Activated T-helper 2 cell treated with anti-CD3 and anti-CD28 coated beads, Interferon-gamma antibody, Interleukin-2, Interleukin-4, amounts not matched to agents 10 μg/mL and 5 μg/mL and 100 μg/mL, durations not matched to agents 14 hours and 24 hours and 36 hours (primary cell): Measurements from ENCODE around the gene EDDM13. TPM values are rescaled to one million over a fixed set of nuclear protein-coding genes. Genes with fewer than 3 reads are reported as not detected.

ENCODE experiments used
- DNase-seq: peaks from one replicate; pipeline ENCODE4 v3.0.0; 2021; ENCODE audit warnings: low spot score
- H3K27ac Mint-ChIP-seq: one replicate; pipeline ENCODE4 v1.8.0; 2021; ENCODE audit warnings: mixed read lengths
- H3K27me3 Mint-ChIP-seq: one replicate; pipeline ENCODE4 v1.8.0; 2021; ENCODE audit warnings: low read depth, mixed read lengths
- H3K36me3 Mint-ChIP-seq: one replicate; pipeline ENCODE4 v1.8.0; 2021; ENCODE audit warnings: low read depth, mixed read lengths
- H3K4me1 Mint-ChIP-seq: one replicate; pipeline ENCODE4 v1.8.0; 2021; ENCODE audit warnings: low read depth, mixed read lengths
- H3K4me3 Mint-ChIP-seq: one replicate; pipeline ENCODE4 v1.8.0; 2021; ENCODE audit warnings: low read depth, mild to moderate bottlenecking, moderate library complexity, mixed read lengths
- H3K9me3 Mint-ChIP-seq: one replicate; pipeline ENCODE4 v1.8.0; 2021; ENCODE audit warnings: mixed read lengths
- intact Hi-C: fragments of 100-400 bp; cut with micrococcal nuclease; formaldehyde crosslinking; loops from one replicate; pipeline ENCODE4 v1.15.1; 2023
- total RNA-seq: library from RNA; stranded (reverse); gene quantifications from 2 replicates; pipeline ENCODE4 v1.2.3, GENCODE V29; 2022

Gene EDDM13
- total RNA-seq, 1 donor from 2014 or later = 1.7 TPM

- no peak for DNase-seq
These were observed 74.7 kb downstream of the EDDM13 start for GRCh38 chr19:56347163-56347778.

GRCh38 chr19:56348289-56348877 lies 75.8 kb downstream of the EDDM13 start:
- Mint-ChIP-seq H3K36me3 (no peaks in the 10 kb centered on the region), H3K9me3 (peaks cover 4% of the 10 kb centered on the region), H3K4me1 (no peaks in the 10 kb centered on the region), H3K27me3 (no peaks in the 10 kb centered on the region), H3K27ac (no peak overlapping the region), H3K4me3 (no peak overlapping the region)
- DNase-seq = no peak
- intact Hi-C loops = no loop called here

More at GRCh38 chr19:56347163-56347778, 74.7 kb downstream of the EDDM13 start:
- no peak overlapping the region for H3K27ac Mint-ChIP-seq
- peaks cover 15% of the 10 kb centered on the region for H3K9me3 Mint-ChIP-seq
- intact Hi-C loops = no loop called here
- H3K4me1 Mint-ChIP-seq = no peaks in the 10 kb centered on the region
- no peaks in the 10 kb centered on the region for H3K27me3 Mint-ChIP-seq
- no peak overlapping the region for H3K4me3 Mint-ChIP-seq
- no peaks in the 10 kb centered on the region for H3K36me3 Mint-ChIP-seq

- DNase-seq = no peak
- no peaks in the 10 kb centered on the region for H3K4me1 Mint-ChIP-seq
- intact Hi-C loops = no loop called here
- H3K4me3 Mint-ChIP-seq = no peak overlapping the region
- no peaks in the 10 kb centered on the region for H3K27me3 Mint-ChIP-seq
- H3K9me3 Mint-ChIP-seq = no peaks in the 10 kb centered on the region
- no peak overlapping the region for H3K27ac Mint-ChIP-seq
- H3K36me3 Mint-ChIP-seq = no peaks in the 10 kb centered on the region
These were observed 78.0 kb downstream of the EDDM13 start for GRCh38 chr19:56350416-56351045.

- Mint-ChIP-seq H3K36me3 (no peaks in the 10 kb centered on the region), H3K27me3 (no peaks in the 10 kb centered on the region), H3K27ac (no peak overlapping the region), H3K4me3 (no peak overlapping the region), H3K4me1 (no peaks in the 10 kb centered on the region), H3K9me3 (no peaks in the 10 kb centered on the region)
- intact Hi-C loops = no loop called here
- no peak for DNase-seq
These were observed 78.7 kb downstream of the EDDM13 start for GRCh38 chr19:56351208-56351607.

GRCh38 chr19:56355517-56355916 lies 83.0 kb downstream of the EDDM13 start:
- H3K36me3 Mint-ChIP-seq = no peaks in the 10 kb centered on the region
- H3K4me1 Mint-ChIP-seq = no peaks in the 10 kb centered on the region
- no peak for DNase-seq
- no peak overlapping the region for H3K27ac Mint-ChIP-seq
- no peak overlapping the region for H3K4me3 Mint-ChIP-seq
- peaks cover 29% of the 10 kb centered on the region for H3K9me3 Mint-ChIP-seq
- H3K27me3 Mint-ChIP-seq = no peaks in the 10 kb centered on the region
- intact Hi-C loops = no loop called here

GRCh38 chr19:56356944-56357343 lies 84.4 kb downstream of the EDDM13 start:
- DNase-seq = no peak
- Mint-ChIP-seq H3K4me1 (no peaks in the 10 kb centered on the region), H3K9me3 (peaks cover 39% of the 10 kb centered on the region), H3K4me3 (no peak overlapping the region), H3K27ac (no peak overlapping the region), H3K27me3 (no peaks in the 10 kb centered on the region), H3K36me3 (no peaks in the 10 kb centered on the region)
- intact Hi-C loops = no loop called here

Other genes with a start within 250 kb of the EDDM13 start
- 35.7 and 37.8 TPM in 2 replicates for gene ZNF787, start 151.5 kb upstream of the EDDM13 start, total RNA-seq
- gene ZNF444, start 131.5 kb upstream of the EDDM13 start, total RNA-seq = 30.3 and 35.5 TPM in 2 replicates
- not detected in 2 replicates for gene GALP, start 96.7 kb upstream of the EDDM13 start, total RNA-seq
- gene ZSCAN5B, start 75.0 kb upstream of the EDDM13 start, total RNA-seq = not detected in 2 replicates
- gene ZSCAN5C, start 70.5 kb upstream of the EDDM13 start, total RNA-seq = not detected in 2 replicates
- 9.1 and 10.3 TPM in 2 replicates for gene ZSCAN5A, start 42.1 kb downstream of the EDDM13 start, total RNA-seq
- gene ZNF582, start 120.8 kb downstream of the EDDM13 start, total RNA-seq = 1.3 and 1.4 TPM in 2 replicates
- 1.5 and 1.7 TPM in 2 replicates for gene ZNF583, start 131.6 kb downstream of the EDDM13 start, total RNA-seq
- 0.09 TPM in 2 replicates for gene ZNF667, start 204.6 kb downstream of the EDDM13 start, total RNA-seq
- gene ZNF471, start 235.1 kb downstream of the EDDM13 start, total RNA-seq = 0.05 TPM in 2 replicates